Renal cortical epithelial cell (primary cell): Measurements from ENCODE around the gene EPB42. TPM values are rescaled to one million over a fixed set of nuclear protein-coding genes. Genes with fewer than 3 reads are reported as not detected.
"Not testable (repeated sequence)": the region's sequence is repeated elsewhere in the genome, so short reads cannot be mapped to it uniquely, and the experiment has no call there.

Experiments
- DNase-seq: peaks from one replicate; pipeline ENCODE4 v3.0.0-alpha.2; 2011; ENCODE audit warnings: low read depth
- total RNA-seq: library from RNA; depleted of rRNA; stranded (reverse); fragments of >200 nt; gene quantifications from 2 replicates; pipeline ENCODE4 v1.2.3, GENCODE V29; 2014

EPB42 gene
- total RNA-seq, 1 donor from 2014 or later = not detected

- no peak for DNase-seq
Measured at GRCh38 chr15:43212299-43212698, 8.5 kb downstream of the EPB42 start.

- DNase-seq = no peak
Measured at GRCh38 chr15:43211224-43211735, 9.5 kb downstream of the EPB42 start.

- DNase-seq = no peak
Measured at GRCh38 chr15:43210807-43211206, 10.0 kb downstream of the EPB42 start.

GRCh38 chr15:43210172-43210745 lies 10.6 kb downstream of the EPB42 start:
- no peak for DNase-seq

DNA sequence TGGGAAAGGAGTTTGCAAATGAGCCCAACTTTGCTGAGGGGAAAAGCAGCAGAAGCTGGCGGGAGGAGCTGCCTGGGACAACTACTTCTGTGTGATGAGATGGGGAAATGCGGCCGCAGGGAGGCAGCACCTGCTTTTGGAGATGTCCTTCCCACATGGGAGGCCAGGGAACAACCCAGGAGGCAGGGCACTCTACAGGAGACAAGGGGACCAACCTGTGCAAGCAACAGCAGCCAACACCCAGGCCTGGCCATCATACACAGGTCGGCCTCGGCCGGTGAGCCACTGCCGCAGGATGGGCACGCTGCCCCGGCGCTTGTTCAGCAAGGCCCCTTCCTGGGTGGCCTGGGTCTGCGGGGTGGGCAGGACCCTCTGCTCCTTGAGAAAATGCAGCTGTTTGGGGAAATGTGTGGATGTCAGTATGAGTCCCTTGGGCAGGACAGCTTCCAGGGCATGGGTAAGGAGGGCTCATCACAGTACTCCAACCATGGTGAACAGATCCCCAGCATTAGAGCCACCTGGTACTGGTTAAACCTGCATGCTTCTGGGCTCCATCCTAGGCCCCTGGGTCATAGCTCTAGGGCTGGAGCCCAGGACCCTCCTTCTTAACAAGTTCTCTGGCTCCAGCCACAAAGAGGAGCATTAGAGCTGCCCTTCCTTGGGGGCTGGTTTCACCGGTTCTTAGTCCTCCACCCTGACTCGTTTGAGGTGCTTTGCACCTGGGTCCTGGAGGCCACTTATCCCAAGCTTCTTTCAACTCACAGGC lies 11.6 kb downstream of the EPB42 start:
- DNase-seq = no peak

- DNase-seq = no peak
Measured at GRCh38 chr15:43208052-43209002, 12.5 kb downstream of the EPB42 start.

DNA sequence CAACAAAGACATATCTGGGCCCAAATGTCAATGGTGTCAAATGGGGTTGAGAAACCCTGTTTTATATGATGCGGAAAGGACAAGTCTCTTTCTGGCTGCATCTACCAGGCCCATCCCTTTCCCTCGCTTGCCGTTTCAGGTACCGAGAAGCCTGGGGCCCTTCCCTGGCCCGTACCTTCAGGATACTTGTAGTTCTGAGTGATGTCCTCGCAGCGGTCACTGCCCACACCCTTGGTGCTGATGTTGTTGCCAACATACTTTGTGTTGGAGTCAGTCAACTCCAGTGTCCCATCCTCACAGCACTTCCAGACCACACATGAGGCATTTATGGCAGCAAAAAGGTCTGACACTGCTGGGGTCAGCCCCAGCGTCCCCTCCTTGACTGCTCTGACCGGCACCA lies 13.8 kb downstream of the EPB42 start:
- no peak for DNase-seq

DNA sequence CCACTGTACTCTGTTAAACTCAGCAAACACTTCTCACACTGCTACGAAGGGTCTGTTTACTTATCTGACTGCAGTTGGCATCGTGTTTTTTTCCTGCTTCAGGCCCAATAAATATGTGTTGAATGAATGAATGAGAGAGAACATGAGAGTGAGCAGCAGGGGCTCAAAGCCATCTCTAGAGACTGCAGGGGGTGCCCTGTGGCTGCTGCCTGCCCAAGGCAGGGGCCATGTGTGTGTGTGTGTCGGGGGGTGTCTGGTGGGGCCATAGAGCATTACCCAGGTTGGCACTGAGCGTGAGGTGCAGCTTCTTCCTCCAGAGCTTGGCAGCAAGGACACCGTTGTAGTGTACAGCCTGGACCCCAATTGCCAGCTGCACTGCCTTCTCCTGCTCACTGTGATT lies 14.8 kb downstream of the EPB42 start:
- DNase-seq = no peak

DNA sequence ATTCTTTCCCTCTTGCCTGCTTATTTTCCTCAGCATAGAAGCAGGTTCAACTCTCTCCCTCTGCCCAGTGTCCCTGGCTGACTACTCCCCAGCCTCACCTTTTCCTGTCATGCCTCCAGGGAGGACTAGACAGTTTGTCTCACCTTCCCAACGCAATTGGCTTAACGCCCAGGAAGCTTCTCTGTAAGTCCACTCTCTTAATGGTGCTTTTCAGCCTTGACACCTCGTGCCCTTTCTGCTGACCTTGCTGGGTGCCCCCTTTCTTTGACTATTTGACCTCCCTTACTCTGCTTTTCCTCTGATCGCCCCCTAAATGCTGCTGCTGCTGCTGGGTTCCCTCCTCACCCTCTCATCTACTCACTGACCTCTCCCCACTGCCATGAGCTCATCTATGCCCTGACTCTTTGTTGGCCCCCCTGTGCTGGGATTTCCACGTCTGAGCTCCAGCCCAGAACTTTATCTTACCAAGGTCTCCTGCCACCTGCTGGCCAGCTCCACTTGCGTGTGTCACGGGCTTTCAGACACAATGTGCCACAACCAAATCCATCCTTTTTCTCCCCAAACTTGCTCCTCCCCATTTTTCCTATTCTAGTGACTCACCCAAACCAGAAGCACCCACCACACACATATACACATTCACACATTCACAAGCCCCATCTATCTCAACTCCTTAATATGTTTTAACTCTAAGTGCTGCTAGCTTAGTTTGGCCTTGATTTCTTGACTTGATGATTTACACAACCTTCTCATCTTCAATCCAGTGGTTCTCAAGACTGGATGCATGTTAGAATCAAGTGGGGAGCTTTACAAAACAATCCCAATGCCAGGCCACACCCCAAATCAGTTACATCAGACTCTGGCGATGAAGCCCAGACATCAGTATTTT lies 16.6 kb downstream of the EPB42 start:
- peak; percentile 48 for DNase-seq

DNA sequence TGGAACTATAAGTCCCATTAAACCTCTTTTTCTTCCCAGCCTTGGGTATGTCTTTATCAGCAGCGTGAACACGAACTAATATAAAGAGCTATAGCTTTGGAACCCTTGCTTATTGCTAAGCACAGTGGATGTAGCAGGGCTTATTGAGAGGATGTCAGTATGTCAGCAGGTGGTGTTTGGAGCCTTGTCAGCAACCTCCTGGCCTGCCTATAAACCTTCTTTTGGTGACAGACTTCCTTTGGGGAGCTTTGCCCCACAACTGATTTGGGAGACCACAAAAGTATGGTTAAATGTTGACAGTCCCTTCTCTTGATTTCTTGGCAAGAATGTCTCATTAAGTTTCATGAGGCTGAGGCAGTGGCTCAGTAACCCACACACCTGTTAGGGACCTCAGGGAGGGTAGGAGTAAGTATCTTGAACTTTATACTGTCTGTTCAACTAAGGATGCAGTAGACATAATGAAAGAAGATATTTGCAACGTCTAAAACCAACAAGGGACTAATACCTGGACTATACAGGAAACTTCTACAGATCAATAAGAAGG lies 20.8 kb downstream of the EPB42 start:
- no peak for DNase-seq

- no peak for DNase-seq
Measured at GRCh38 chr15:43198992-43199391, 21.8 kb downstream of the EPB42 start.

GRCh38 chr15:43198556-43198955 lies 22.3 kb downstream of the EPB42 start:
- DNase-seq = not testable (repeated sequence)

GRCh38 chr15:43197773-43198172 lies 23.0 kb downstream of the EPB42 start:
- not testable (repeated sequence) for DNase-seq

- DNase-seq = no peak
Measured at GRCh38 chr15:43196760-43197548, 23.9 kb downstream of the EPB42 start.

DNA sequence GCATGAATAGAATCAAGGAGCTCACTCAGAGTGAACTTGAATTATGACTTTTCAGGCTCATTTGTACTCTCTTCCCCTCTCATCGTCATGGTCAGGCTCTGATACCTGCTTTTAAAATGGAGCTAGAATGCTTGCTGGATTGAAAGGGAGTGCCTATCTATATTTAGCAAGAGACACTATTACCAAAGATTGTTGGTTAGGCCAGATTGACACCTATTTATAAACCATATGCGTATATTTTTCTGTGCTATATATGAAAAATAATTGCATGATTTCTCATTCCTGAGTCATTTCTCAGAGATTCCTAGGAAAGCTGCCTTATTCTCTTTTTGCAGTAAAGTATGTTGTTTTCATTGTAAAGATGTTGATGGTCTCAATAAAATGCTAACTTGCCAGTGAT lies 26.0 kb downstream of the EPB42 start:
- DNase-seq = no peak

DNA sequence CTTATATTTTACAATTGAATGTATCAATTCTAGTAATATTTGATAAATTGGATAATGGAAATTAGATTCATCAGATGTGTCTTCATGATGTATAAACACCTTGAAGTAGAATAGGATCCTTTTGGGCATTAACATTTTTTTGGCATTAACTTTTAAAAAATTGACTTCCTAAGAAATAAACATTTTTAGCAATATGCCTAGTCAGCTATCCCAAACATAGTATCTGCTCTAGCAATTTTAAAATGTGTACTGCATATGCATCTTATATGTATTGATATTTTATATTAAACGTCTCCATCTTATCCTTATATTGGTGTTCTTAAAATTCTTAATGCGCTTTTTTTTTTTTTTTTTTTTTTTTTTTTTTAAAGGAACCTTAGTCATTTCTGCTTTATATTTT lies 27.1 kb downstream of the EPB42 start:
- DNase-seq = no peak

GRCh38 chr15:43190178-43190577 lies 30.6 kb downstream of the EPB42 start:
- DNase-seq = no peak

- no peak for DNase-seq
Measured at GRCh38 chr15:43189296-43189695, 31.5 kb downstream of the EPB42 start.

DNA sequence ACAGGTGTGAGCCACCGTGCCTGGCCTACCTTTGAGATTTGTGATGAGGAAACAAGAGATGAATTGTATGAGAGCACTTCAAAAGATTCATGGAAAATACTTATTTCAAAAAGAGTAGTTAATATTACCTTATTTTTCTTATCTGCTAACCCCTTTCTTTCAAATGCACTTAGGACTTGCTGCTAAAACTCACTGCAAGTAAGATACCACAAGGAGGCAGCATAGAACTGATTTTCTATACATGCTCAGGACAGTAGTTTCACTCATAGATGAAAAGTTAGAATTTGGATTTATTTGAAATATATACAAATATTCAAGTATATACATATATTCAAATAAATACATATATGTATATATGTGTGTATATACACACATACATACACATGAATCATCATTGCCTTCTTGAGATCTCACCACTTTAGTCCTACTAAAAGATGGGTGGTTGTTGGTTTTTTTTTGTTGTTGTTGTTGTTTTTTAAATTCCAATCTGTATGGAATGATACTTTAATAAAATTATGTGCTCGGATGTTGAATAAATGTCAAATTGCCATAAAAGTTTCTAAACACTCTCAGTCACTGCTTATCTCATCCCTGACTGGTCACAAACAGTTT lies 33.2 kb downstream of the EPB42 start:
- DNase-seq = peak; percentile 86

DNA sequence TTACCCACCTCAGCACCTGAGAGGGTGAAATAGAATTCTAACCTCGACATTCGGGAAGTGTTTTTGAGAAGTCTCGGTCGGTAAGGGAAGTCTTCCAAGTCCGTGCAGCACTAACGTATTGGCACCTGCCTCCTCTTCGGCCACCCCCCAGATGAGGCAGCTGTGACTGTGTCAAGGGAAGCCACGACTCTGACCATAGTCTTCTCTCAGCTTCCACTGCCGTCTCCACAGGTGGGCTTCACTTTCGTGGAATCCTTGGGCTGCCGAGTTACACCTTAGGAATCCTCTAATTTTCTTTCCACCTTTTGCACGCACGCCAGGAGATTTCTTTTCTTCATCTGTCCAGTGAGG lies 34.8 kb downstream of the EPB42 start:
- DNase-seq = no peak
